HG03378 (cell line): ENCODE measurements around the gene RREB1.
A peak's percentile ranks its signal among the peaks of the same experiment; 100 is the strongest.
"Not testable (repeated sequence)": the region's sequence is repeated elsewhere in the genome, so short reads cannot be mapped to it uniquely, and the experiment has no call there.

Experiments used
- ATAC-seq: cut with Tn5 transposase; IDR thresholded peaks from one replicate; pipeline ENCODE4 v1.9.1; 2021; ENCODE audit warnings: mild to moderate bottlenecking, moderate library complexity; ENCODE audit not compliant: unreplicated experiment

The RREB1 gene

DNA sequence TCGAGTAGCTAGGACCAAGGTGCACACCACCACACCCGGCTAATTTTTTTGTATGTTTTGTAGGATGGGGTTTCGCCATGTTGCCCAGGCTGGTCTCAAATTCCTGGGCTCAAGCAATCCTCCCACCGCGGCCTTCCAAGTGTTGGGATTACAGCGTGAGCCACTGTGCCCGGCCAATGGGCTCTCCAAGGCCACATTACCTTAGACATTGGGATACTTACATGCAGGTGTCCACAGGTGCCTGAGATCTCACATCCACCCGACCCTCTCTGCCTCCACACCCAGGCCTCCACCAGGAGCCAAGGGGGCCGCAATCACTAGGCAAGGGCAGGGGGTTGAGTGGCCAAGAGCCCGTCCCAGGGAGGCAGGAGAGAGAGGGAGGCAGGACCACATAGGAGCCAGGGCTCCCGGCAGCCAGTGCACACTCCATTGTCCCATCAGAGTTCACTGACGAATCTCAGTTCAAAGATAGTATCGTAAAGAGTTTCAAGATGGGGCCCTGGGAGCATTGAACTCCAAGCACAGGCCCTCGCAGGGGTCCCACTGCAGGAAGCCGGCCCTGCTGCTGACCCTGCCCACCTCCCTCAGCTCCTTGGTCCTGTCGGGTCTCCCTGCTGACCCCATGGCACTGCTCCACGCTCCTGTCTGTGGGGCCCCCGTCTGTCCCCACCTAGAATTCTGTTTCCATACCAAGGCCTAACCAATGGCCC is 149.9 kb downstream of the RREB1 start:
- ATAC-seq = no peak

DNA sequence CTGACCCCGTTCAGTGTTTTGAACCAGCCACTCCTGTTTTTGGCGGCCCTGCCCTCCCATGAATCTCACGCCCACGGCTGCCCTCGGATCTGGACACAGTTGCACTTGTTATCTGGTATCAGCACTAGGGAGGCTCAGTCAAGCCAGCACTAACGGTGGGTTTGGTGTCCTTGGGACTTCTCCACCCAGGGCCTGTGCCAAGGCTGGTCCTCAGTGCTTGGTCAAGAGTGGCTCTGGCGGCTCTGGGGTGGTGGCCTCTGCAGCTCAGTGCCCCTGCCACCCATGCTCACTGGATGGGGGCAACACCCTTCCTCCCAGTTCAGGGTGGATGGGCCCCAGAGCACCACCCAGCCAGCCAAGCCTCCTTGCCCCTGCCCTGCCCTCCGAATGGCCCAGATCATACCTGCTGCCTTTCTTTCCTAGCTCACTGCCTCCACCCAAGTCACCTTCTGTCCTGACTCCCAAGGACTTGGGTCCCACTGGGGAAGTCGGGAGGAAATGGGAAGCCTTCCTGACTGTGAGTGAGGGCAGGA is 150.5 kb downstream of the RREB1 start:
- ATAC-seq = no peak

DNA sequence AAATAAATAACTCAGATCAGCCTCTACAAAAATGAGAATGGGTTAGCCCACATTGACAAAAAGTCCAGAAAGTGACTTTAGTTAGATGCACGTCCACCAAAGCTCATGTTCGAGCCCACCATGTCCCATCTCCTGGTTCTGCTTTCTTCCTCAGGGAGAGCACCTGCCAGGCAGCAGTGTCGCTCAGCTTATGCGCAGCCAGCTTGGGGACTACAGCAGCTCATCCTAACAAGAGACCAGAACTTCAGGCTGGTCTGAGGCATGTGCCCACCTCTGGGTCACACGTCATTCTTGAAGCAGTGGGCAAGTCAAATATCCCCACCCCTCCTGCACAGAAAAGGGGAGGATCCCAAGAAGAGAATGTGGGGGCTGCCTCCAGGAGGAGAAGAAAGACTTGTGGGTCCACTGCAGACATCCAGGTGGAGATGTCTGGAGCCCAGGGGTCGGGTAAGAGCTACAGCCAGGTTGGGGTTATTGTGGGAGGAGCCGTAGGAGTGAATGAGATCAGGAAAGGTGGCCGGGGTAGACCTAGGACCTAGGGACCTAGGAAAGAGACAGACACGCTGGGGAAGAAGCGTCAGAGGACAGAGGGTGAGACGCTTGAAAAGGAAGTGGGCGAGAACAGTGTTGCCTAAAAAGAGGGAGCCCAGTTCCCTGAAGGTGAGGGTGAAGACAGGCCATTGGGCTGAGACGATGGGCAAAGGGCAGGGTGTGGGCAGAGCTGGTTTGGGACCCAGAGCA is 152.7 kb downstream of the RREB1 start:
- ATAC-seq = no peak

DNA sequence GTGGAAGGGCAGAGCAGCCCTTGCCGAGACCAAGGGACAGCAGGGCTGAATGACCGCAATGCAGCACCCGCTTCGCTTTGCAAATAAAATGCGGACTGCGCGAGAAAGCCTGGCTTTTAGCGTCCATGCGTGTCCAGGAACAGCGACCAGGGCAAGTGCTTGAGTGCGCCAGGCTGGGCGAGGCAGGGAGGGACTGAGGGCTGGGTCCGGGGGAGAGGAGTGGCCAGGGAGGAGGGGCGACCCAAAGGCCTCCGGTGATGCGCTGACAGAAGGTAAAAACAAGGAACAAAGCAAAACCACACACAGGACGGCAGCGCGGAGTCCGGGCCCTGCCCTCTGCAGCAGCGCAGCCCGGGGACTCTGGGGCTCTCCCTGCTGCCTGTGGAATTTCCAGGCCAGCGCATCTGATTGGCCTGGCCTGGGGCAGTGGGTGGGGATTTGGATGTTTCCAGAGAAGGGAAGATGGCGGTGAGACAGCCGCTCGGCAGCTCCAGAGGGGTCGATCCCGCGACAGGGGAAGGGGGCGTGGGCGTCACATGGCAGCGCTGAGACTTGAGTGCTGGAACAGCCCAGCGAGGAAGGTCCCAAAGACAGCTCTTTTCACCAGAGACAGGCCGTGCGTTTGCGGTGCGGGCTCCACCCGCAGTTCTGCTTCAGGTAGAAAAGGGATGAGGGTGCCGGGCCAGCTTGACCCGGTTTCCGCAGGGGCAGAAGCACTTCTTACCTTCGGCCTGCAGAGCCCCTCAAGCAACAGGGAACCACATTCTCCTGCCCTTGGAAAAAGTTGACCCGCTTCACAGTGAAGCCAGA is 153.5 kb downstream of the RREB1 start:
- peak; percentile 68 for ATAC-seq

DNA sequence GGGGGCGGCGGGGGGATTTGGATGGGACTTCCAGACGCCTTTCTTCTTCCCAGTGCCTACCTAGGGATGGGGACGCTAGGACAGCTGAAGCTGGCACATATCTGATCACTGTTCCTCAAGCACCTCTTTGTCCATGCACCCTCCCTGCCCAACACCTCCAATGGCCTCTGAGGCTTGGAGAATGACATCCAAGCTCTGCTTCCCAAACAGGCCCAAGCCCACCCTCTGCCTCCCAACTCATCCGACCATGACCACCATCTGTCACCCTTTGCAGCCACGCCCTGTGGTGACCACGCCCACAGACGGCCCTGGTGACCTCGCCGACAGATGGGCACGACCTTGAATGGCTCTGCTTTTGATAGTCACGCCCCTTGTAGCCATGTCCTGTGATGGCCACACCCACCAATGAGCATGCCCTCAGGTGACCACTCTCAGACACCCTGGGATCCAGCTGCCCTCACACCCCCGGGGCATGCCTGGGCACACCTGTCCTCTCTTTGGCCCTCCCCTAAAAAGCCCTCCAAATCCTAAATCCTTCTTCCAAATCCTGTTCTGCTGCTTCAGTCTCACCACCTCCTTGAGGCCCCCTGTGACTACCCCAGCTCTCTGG is 154.2 kb downstream of the RREB1 start:
- no peak for ATAC-seq

DNA sequence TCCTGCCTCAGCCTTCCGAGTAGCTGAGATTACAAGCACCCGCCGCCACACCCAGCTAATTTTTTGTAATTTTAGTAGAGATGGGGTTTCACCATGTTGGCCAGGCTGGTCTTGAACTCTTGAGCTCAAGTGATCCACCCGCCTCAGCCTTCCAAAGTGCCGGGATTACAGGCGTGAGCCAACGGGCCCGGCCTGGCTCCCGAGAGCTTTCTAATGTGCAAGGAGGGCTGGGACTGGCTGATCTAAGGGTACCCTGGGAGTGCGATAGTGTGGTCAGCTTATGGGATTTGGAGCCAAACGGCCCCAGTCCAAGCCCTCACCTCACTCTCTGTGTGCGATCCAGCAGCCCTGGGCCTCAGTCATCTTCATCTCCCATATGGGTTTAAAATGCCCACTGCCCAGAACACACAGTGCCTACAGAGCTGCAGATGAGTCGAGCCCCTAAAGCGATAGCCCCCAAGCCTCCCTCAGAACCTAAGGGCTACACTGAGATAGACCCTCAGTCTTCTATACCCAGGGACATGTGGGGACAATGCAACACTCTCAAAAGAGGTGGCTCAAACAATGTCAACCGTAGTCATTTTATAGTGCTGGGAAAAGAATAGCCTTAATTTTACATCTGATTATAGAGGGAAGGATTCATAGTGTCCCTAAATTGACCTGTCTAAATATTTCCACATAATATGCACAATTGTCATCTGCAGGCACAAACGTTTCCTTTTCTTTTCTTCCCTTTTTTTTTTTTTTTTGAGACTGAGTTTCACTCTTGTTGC is 155.2 kb downstream of the RREB1 start:
- ATAC-seq = no peak

DNA sequence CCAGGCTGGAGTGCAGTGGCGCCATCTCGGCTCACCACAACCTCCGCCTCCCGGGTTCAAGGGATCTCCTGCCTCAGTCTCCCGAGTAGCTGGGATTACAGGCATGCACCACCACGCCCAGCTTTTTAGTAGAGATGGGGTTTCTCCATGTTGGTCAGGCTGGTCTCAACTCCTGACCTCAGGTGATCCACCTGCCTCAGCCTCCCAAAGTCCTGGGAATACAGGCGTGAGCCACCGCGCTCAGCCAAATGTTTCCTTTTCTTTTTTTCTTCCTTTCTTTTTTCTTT is 155.7 kb downstream of the RREB1 start:
- not testable (repeated sequence) for ATAC-seq

DNA sequence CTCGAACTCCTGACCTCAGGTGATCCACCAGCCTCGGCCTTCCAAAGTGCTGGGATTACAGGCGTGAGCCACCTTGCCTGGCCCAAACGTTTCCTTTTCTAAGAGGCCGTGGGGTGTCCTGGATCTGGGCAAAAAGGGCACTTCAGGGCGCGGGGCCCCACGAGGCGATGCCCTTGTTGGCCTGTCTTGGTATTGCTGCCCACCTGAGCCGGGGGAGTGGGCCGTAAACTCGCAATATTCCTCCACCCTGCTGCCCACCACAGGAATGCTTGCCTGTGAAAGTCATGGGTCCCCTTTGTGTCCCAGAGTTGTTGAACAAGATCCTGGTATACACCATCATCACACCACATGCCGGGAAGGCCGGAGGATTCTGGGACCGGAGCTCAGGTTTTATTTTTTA is 156.3 kb downstream of the RREB1 start:
- no peak for ATAC-seq

DNA sequence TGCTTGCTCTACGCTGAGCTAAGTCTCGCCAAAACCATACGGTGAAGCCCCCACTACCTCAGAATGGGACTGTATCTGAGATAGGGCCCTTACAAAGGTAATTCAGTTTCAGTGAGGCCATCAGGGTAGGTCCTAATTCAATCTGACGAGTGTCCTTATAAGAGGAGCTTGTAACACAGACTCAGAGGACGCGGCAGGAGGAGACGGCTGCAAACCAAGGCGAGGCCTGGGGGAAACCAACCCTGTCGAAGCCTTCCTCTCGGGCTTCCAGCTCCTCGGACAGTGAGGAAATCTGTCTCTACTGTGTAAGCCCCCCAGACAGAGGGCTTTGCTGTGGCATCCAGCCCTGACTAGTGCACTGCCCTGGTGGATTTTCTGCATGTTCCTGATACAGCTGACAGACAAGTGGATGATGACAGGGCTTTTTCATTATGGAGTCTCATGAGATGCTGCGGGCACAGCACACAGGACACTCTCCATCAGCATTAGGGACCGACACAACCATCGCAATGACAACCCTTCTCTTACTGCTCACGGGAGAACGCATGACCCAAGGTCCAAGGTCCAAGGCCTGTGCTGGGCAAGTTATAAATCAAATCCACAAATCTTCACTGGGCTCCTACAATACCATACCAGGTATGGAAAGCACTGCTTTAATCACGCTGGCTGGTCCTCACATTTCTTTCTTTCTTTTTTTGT is 157.1 kb downstream of the RREB1 start:
- no peak for ATAC-seq

DNA sequence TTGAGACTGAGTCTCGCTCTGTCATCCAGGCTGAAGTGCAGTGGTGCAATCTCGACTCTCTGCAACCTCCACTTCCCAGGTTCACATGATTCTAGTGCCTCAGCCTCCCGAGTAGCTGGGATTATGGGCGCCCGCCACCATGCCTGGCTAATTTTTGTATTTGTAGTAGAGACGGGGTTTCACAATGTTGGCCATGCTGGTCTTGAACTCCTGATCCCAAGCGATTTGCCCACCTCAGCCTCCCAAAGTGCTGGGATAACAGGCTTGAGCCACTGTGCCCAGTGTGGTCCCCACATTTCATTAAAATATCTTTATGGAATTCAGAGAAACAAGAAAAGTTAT is 157.6 kb downstream of the RREB1 start:
- not testable (repeated sequence) for ATAC-seq

DNA sequence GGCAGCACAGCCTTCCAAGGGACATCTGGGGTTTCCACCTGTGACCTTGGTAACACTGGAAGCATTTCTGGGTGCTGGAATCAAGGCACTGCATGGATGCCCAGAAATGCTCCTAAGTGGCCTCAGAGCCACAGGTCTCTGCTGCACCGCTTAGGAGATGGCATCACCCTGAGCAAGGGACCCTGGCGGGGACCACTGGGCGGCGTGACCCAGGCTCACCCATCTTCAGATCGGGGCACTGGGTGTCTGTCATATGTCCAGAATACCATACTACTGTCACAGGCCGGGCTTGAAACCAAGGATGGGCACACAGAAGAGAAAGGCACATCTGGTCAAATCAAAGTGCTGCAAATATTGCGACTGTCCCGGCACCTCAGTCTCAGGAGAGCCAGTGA is 159.3 kb downstream of the RREB1 start:
- no peak for ATAC-seq

DNA sequence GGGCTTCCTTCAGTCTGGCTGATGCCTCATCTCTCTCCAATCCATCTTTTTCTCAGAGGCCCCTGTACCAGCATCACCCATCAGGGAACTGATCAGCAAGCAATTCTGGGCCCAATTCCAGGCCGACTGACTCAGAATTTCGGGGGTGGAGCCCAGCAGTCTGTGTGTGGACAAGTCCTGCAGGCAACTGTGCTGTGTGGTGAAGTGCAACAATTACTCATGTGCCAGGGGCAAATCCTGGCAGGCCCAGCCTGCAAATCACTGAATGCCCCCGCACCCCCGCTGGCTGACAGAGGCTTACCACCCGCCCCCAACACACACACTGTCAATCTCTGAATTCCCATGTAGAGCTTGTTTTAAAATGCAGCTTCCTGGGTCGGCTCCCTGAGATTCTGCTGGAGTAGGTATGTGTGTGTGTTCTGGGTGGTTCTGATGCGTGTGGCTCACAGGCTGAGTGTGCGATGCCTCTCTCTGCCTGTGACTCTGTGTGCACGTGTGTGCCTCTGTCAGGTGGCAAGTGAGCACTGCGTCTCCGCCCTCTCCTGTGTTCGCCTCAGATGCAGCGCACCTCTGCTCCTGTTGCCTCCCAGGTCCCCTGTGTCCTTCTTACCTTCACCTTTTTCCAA is 159.8 kb downstream of the RREB1 start:
- no peak for ATAC-seq

DNA sequence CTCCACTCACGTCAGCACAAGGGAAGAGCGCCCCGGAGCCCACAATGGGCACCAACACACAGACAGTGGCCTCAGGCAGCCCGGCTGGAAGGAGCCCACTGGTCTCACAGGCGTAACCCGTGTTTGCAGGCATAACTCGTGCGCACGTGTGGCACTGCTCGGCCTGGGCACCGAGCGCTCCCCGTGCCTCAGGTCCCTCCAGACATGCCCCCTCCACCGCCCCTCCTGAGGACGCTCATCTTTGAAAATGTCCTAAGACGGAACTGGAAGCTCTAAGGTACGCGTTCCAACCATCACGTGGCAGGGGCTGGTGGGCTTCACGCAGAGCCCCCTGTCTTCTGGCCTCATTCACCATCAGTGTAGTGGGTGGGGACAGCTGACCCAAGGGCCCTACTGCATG is 160.6 kb downstream of the RREB1 start:
- no peak for ATAC-seq

DNA sequence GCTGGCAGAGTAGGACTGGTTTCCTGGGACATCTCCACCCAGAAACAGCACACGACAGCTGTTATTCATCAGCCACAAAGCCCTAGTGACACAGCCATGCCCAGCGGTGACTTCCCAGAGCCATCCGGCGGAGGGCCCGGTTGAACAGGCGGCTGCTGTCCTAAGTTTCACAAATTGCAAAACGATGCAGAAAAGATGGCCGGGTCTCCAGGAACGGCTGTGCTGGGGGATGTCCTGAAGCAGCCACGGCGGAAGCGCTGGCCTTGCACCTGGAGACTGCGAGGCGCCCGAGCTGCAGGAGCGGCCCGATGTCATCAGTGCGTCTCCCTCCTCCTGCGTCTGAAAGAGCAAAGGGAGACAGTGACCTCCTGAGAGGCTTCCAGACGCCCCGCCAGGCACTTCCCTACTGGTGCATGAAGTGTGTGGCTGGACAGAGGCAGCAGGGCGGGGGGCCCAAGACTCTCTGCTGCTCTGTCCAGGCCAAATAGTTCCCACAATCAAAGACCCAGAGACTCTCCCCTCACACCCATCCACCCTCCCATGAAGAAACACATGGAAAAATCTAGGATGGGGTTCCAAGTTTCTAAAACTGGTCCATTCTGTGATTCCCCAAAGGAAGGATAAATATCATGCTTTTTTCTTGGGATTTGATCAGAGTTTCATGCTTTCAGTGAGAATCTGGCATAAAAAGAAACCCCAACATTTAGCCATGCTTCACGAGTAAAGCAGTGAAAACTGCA is 161.2 kb downstream of the RREB1 start:
- no peak for ATAC-seq

DNA sequence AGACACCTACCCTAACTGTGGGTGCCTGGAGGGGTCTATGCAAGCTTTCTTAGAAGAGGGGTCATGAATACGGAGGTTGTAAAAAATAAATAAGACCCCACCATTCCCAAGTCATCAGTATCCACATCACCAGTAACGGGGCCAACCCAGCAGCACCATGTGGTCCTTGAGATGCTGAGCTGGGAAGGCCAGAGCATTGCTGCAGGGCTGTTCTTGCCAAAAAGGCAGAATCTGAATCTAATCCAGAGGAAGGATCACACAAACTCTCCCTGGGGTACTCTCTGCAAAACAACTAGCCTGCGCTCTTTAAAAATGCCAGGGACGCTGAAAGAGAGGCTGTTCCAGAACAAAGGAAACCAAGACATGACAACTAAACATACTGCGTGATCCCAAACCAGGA is 162.1 kb downstream of the RREB1 start:
- ATAC-seq = no peak

DNA sequence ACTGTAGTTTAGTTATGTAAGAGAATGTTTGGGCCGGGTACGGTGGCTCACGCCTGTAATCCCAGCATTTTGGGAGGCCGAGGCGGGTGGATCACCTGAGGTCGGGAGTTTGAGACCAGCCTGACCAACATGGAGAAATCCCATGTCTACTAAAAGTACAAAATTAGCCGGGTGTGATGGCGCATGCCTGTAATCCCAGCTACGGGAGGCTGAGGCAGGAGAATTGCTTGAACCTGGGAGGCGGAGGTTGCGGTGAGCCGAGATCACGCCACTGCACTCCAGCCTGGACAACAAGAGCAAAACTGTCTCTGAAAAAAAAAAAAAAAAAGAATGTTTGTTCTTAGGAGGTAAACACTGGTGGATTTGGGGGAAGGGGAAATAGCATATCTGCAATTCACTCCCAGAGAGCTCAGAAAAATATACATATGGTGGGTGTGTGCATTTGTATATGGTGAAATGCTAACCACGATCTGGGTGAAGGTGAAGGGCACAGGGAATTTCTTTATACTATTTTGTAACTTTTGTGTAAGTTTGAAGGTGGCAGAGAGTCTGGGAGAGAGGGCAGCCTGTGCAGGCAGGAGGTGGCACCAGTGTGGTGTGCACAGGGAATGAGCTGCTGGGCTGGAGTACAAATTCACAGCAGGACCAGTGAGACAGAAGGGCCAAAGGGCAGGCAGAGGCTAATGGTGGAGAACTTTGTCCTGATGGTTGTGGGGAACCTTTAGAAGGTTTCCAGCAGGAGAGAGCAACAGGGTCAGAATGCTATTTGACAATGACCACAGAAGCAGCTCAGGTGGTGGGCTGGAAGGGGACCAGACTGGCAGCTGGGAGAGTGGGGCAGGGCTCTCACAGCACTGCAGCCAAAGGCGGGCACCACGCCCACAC is 162.8 kb downstream of the RREB1 start:
- ATAC-seq = no peak

DNA sequence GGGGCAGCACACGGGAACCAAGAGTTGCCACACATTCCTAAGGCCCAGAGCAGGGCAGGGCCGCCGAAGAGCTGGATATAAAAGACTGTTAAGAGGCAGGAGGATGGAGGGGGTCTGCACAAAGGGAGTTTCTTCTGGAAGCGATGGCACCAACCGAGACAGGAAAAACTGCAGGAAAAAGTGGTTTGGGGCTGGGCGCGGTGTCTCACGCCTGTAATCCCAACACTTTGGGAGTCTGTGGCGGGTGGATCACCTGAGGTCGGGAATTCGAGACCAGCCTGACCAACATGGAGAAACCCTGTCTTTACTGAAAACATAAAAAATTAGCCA is 163.4 kb downstream of the RREB1 start:
- ATAC-seq = no peak

DNA sequence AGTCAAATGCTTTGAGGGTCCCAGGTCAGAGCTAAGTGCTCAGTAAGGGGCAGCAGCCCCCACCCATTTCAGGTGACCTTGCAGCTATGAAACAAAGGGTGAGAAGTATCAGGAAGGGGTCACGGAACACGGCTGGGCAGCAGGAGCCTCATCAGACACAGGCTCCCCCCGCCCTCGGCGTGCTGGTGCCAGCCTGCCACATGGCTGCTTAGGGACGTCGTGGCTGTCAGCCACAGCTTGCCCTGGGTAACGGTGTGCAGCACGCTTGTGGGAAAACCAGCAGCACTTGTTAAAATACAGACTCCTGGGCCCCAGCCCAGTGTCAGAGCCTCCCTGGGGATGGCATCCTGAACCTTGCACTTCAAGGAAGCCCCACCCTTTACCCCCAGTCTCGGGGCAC is 165.9 kb downstream of the RREB1 start:
- no peak for ATAC-seq
